Activated effector memory CD4-positive, alpha-beta T cell treated with anti-CD3 and anti-CD28 coated beads, Interleukin-2, amount 50 U/mL, for 16 hours (primary cell): ENCODE measurements around the gene CSNK2A1.
"Not testable (repeated sequence)": the region's sequence is repeated elsewhere in the genome, so short reads cannot be mapped to it uniquely, and the experiment has no call there.

Experiments
- DNase-seq: peaks from one replicate; pipeline ENCODE4 v3.0.0-alpha.2; 2020

The CSNK2A1 gene

DNA sequence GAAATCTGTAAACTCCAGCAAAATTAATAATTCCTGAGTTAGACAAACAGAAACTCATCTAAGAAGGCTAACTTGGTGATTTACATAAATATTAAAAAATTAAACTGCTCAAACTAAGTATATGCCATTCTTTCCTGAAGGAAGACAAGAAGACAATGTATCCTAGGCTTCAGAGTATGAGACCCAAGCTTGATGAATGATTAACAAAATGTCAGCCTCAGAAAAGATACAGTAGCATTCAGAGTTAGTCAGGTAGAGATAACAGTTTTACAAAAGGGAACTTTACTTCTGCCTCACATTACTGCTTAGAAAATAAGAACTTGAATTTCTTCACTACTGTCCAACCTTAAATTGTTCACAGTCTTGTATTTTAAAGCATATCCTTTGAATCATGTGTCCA, 12.0 kb downstream of the CSNK2A1 start:
- no peak for DNase-seq

DNA sequence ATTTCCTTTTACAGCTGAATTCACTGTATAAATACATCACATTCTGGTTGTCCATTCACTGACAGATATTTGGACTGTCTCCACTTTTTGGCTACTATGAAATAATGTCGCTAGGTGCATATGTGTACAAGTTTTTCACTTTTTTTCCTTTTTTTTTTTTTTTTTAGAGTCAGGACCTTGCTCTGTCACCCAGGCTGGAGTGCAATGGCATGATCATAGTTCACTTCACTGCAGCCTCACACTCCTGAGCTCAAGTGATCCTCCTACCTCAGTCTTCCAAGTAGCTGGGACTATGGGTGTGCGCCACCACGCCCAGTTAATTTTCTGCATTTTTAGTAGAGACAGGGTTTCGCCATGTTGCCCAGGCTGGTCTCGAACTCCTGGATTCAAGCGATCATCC, 13.3 kb downstream of the CSNK2A1 start:
- DNase-seq = no peak

DNA sequence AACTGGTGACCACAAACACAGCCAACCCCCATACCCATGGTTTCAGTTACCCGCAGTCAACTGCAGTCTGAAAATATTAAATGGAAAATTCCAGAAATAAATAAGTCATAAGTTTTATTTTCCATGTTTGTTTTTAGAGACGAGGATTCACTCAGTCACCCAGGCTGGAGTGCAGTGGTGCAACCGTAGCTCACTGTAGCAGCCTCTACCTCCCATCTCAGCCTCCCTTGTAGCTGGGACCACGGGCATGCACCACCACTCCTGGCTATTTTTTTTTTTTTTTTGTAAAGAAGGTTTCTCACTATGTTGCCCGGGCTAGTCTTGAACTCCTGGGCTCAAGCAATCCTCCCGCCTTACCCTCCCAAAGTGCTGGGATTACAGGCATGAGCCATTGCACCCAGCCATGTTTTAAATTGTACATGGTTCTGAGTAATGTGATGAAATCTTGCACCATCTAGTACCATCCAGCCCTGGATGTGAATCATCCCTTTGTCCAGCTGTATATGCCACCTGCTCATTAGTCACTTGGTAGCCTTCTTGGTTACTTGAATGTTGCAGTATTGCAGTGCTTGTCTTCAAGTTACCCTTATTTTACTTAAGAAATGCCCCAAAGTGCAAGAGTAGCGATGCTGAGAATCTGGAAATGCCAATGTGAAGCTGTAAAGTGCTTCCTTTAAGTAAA, 14.5 kb downstream of the CSNK2A1 start:
- DNase-seq = no peak

DNA sequence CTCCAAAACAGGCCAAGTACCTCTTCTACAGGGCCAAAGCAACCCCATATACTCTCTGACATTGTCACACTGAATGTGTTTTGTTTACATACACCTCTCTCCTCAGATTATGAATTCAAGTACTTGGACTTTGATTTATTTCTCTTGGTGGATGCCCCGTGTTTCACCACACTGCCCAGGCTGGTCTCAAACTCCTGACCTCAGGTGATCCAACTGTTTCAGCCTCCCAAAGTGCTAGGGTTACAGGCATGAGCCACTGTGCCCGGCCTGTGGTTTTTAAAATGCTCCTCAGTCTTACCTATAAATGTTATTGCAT, 16.1 kb downstream of the CSNK2A1 start:
- no peak for DNase-seq

DNA sequence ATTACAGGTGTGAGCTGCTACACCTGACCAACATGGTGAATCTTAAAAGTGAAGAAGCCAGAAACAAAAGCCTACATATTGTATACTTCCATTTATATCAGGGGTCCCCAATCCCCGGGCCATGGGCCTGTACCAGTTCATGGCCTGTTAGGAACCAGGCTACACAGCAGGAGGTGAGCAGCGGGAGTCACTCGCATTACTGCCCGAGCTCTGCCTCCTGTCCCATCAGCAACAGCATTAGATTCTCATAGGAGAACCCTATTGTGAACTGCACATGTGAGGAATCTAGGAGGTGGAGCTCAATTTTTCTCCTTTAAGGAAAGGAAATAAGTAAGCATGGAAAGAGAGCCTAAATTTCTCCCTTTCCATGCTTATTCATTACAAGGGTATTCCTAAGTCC, 21.7 kb downstream of the CSNK2A1 start:
- DNase-seq = no peak

DNA sequence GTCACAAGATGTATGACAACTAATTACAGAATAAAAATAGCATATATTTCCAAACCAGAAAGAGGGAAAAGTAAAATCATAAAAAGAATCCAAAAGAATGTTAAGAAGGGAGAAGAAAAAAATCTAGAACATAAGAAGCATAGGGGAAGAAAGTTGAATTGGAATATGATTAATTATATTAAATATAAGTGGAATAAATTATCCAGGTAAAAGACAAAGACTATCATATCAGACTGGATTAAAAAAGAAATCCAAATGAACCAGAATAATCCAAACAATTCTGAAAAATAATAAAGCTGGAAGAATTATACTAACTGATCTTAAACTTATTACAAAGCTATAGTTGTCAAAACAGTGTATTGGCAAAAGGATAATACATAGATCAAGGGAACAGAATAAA, 23.6 kb downstream of the CSNK2A1 start:
- DNase-seq = no peak

DNA sequence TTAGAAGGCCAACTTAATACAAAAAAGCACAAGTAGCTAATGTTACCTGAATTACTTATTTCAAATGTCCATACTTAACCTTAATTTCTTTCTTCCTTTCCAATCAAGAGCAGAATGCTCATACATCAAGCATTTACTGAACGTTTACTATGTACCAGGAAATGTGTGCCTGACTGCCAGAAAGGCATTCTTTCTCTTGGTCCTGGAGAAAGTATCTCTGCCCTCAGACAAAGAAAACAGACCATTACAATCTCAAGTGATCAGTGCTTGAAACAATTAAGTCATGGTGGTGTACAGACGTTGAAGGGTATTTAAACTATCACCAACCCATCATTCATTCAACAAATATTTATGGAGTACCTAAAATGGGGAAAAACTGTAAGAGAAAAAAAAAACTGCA, 26.4 kb downstream of the CSNK2A1 start:
- DNase-seq = no peak

DNA sequence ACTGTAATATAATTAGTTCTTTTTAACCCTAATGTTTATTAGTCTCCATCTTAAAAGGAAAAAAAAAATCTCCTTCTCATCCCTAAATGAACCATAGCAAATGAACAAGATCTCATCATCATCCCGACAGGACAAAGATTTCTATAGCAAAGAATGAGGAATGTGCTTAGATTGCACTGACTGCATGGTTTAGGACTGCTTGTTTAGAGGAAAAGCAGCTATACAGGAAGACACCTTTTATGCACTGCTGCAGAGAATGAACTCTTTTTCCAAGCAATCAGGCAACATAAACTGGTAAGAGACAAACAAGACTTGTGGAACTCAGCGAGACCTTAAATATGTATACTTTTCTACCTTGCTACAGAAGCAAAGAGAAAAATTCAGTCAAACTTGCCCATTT, 26.8 kb downstream of the CSNK2A1 start:
- no peak for DNase-seq

DNA sequence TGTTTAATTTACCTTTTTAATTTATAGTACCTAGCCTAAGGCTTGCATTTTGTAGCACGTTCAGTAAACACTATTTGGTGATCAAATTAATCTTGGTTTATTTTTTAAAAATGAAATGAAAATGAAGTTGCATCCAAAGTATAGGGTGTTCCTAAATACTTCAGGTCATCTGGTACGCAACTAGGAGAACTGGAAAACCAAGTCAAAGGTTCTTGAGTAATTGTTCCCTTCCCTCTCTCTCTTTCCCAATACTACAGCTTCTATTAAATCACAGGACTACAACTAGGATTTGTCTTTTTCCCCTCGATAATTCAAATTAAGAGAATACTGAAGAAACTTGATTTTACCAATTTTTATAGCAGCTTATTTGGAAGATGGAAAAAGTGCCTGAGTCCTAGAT, 27.9 kb downstream of the CSNK2A1 start:
- DNase-seq = no peak

DNA sequence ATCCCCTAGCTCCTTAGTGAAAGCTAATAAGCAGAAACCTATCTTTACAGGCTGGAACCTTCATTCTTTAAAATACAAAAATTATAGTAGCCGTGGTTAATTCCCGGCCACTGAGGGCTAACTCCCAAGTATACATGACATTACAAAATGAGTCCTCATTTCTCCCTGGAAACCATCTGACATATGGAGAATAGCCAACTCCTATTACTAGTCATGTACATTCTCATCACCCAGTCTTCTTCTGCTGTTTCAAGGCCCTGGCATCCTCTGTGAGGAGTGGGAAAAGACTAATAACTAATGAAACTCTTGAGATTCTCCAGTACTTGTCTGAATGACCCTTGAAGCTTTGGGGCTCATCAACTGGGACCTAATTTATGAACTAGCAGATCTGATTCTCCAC, 30.2 kb downstream of the CSNK2A1 start:
- no peak for DNase-seq

DNA sequence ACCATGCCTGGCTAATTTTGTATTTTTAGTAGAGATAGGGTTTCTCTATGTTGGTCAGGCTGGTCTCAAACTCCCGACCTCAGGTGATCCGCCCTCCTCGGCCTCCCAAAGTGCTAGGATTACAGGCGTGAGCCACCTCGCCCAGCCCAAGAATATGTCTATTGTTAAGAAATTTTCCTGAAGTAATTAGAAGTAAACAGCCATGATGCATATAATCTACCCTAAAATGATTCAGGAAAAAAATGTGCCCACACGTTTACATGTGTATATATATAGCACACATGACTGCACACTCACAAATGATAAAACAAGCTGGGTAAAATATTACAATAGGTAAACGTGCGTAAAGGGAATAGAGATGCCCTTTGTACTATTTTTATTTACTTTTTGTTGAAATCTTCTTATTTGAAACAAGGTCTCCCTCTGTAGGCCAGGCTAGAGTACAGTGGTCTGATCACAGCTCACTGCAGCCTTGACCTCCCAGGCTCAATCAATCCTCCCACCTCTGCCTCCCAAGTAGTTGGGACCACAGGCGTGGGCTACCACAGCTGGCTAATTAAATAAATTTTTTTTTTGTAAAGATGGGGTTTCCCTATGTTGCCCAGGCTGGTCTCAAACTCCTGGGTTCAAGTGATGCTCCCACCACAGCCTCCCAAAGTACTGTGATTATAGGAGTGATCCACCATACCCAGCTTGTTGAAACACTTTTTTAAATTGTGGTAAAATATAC, 33.1 kb downstream of the CSNK2A1 start:
- not testable (repeated sequence) for DNase-seq

DNA sequence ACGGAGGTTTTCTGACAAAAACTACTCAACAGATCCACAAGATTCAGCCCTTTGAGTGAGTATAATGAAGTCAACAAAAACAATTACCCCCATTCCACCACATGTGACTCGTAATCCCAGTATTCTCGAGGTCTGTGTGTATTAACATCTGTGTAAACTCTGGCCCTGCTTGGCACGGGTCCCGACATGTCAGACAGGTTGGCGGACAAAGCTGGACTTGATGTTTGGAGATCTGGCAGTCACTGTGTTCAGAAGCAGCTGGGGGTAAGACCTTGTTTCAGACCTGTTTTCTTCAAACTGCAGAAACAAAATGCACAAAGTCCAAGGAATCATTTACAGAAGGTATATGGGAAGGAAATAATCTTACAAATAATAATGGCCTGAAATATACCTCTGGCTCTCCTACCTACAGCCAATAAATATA, 35.2 kb downstream of the CSNK2A1 start:
- not testable (repeated sequence) for DNase-seq

DNA sequence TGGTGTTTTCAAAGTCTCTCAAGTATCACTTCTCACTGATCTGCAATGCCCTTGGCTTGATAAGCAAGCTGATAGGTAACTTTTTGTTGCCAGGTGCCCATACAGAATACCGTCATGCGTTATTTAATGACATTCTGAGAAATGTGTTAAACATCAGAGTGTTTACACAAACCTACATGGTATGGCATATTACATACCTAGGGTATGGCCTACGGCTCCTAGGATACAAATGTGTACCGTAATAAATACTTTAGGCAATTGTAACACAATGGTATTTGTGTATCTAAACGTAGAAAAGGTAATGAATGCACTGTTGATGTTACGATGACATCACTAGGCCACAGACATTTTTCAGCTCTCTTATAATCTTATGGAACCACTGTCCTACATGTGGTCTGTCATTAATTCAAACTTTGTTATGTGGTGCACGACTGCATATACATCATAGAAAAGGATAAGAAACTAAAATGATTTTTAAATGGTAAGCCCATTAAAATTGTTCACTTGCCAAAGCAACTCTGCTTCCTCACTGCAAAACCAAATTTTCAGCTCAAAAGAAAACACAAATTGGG, 35.7 kb downstream of the CSNK2A1 start:
- DNase-seq = no peak

DNA sequence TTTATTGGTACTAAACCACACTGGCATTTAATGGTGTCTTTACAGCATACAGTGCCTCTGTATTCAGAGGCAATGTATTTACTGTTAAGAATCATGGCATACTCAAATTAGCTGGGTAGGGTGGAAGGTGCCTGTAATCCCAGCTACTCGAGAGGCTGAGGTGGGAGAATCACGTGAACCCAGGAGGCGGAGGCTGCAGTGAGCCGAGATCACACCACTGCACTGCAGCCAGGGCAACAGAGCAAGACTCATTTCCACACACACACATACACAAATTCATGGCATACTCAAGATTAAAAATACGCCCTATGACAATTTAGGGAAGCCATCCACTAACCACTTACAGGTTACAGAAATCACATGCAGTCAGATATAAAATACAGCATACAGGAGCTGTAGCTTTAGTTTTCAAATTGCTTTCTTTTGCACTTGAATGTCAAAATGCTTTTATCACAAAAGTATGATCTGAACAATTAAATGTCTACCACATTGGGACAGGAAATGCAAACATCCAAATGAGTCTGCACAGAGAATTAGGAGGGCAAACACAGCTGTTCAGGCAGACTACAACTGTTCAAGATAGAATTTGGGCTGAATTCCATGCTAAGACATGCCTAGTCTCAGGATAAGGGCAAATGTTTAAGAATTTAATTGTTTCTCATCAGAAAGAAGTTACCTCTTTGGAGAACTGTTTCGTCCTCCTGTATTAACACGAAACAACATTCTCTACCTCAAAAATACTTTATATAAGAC, 36.4 kb downstream of the CSNK2A1 start:
- no peak for DNase-seq

DNA sequence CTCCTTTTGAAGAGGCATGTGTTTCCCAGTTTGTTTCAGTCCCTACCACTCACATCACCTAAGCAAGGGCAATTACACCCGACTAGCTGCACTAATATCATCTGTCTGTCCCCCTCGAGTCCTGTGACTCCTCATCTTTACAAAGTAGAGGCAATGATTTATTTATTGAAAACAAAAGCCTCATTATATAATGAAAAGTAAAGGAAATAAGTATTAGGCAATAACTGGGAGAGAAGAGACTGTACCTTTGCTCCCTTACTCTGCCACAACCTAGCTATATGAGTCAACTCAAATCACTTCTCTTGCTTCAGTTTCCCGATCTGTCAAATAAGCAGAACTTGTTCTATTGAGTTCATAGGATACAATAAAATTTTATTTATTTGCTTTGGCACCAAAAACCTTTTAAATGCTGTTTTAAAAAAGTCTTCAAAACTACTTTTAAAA, 38.9 kb downstream of the CSNK2A1 start:
- no peak for DNase-seq

DNA sequence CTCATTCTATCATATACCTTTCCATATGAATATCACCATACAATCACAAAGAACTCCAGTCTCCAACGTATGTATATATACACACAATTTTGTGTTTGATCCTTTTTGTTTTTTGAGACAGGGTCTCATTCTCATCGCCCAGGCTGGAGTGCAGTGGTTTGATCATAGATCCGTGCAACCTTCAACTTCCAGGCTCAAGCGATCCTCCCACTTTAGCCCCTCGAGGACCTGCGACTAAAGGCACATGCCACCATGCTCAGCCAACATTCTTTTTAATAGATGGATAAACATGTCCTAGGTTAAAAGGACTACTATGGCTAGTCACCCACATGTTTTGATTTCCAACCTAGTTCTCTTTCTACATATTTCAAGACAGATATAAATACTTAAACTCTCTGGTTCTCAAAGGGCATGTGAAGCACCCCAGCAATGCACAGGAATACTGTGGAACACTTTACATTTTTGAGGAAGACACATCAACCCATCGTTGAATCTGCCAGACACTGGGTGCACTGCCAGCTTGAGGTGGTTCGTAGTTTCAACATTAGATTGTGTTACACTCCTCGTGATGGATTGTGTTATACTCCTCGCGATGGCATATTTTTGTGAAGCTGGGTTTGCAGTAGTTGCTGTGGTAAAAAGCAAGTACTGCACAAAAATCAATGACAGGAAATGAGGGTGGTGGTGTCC, 40.4 kb downstream of the CSNK2A1 start:
- no peak for DNase-seq

DNA sequence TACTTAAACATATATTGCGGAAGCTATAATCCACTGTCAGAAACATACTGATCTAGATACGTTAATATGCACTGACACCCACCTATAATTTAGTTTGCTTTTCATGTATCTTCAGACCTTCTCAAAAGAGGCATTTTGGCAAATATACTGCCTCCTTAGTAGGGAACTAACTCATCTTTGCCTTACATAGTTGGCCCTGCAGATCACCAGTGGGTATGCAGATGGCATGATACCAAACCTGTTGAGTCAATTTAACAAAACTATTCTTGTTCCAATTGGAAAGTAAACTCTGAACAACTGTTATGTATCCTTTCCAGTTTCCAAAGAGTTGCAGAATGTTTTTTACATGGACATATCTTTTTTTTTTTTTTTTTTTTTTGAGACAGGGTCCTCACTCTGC, 45.6 kb downstream of the CSNK2A1 start:
- no peak for DNase-seq

DNA sequence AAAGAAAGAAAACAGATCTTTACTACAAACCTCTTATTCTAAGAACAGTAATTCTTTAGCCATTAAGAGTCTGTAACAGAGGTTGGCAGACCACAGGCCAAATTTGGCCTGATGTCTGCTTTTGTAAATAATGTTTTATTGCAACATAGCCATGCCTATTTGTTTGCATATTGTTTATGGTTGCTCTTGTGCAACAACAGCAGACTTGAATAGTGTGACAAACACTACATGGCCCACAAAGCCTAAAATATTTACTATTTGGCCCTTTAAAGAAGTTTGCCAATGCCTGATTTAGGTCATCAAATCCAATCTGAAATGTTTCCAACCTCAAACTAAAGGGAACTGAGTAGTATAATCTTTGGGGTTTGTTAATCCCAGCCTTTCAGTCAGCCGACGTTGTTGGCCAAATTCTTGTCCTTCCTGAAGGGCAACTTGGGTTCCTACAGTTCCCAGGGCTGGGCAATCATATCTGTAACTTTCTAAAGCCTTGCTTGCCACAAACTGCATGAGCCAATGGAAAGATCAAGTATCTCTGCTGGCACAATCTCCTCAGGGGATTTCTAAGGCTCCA, 47.4 kb downstream of the CSNK2A1 start:
- DNase-seq = no peak

DNA sequence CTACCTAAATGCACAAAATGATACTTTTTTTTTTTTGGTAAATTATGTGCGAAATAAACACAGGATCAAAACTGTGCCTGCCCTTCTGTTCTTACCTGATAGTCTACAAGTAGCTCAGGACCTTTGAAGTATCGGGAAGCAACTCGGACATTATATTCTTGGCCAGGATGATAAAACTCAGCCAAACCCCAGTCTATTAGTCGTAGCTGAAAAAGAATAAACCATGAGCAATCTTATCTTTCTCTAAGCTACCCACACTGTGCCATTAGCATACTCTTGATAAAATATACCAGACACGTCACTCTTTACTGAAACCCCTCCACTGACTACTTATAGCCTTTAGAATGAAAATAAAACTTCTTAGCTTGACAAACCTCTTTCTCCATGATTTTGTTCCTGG, 51.4 kb downstream of the CSNK2A1 start:
- DNase-seq = no peak

DNA sequence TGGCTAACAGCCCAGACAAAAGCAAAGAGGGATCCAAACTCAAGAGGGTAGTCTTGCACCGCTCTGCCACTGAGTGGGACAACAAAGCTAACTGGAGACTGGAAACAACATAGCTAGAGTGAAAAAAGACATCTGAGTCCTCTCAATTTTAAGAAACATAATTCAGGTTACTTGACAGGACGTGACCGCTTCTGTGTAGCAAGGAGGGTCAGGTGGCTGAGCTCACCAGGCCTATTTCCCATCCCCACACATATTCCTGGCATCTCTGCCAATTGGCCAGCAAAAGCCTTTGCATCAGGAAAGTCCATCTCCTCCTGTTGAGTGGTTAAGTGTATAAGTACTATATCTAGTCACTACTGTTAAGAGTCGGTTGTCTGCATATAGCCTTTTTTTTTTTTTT, 55.9 kb downstream of the CSNK2A1 start:
- no peak for DNase-seq

DNA sequence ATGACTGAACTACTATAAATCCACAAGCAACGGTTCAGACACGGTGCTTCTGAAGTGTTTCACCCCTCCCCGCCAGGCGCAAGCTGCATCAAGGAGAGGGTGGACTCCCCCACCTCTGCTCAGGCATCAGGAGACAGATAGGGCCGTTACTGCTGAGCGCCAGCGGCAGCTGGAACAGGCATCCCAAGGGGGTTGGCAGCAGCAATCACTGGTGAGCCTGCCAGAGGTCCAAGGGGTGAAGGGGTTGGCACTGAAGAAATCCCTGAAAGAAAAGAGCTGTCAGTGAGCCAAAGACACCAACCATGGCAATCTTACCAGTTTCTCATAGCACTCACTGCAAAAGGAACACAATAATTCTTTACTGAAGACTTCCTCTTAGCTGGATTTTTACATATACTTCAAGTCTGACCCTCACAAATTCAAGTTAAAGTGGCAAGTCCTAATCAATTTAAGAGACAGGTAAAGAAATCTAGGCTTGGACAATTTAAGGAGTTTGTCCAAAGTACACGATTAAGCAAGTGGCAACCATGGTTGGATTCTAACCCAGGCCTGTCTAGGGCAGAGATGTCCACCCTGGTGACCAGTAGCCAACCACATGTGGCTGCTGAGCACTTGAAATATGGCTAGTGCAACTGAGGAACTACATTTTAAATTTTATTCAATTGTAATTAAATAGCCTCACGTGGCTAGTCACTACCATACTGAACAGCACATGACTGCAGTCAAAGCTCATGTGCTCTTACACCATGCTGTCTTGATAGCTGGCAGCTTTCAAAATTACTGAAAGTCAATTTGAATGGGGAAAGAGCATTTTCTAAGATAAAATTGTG, 59.6 kb downstream of the CSNK2A1 start:
- no peak for DNase-seq

DNA sequence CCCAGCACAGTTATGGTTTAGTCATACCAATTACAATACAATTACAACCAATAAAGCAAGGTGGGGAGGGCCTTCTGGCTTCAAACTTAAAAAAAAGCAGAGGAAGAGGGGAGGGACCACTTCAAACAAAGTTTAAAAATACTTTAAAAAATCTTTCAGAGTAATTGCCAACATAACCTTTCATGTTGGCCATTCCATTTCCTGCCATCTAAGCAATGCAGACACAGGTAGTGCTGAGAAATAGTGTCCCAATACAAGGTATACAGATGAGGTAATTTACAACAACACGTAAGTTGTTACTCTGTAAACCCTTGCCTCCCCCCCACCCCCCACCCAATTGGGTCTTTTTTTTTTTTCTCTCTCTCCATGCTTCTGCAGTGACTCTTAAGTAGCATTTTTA, 62.4 kb downstream of the CSNK2A1 start:
- no peak for DNase-seq
